Epidermal melanocyte (primary cell): Measurements from ENCODE around the gene NPTXR.

ENCODE experiments used
- DNase-seq: peaks from one replicate; pipeline ENCODE4 v3.0.0; 2011; ENCODE audit warnings: low spot score; ENCODE audit not compliant: insufficient read length

NPTXR gene

GRCh38 chr22:38843657-38844314, at the start of gene NPTXR:
TSS of gene NPTXR (minus strand) at chr22:38844028.
- DNase-seq = peak; percentile 58

- no peak for DNase-seq
Measured at GRCh38 chr22:38891256-38891655, 47.4 kb upstream of the NPTXR start.

GRCh38 chr22:38890377-38890776, 46.5 kb upstream of the NPTXR start:
- DNase-seq = no peak

GRCh38 chr22:38886333-38886732, 42.5 kb upstream of the NPTXR start:
- no peak for DNase-seq

GRCh38 chr22:38882972-38883622, 39.3 kb upstream of the NPTXR start:
- no peak for DNase-seq

GRCh38 chr22:38881997-38882879, 38.4 kb upstream of the NPTXR start:
- no peak for DNase-seq

GRCh38 chr22:38881464-38881871, 37.6 kb upstream of the NPTXR start:
- DNase-seq = no peak

GRCh38 chr22:38879961-38880360, 36.1 kb upstream of the NPTXR start:
- no peak for DNase-seq

GRCh38 chr22:38879108-38879729, 35.4 kb upstream of the NPTXR start:
- no peak for DNase-seq

- no peak for DNase-seq
Measured at GRCh38 chr22:38878001-38878400, 34.2 kb upstream of the NPTXR start.

GRCh38 chr22:38874529-38875222, 30.8 kb upstream of the NPTXR start:
- no peak for DNase-seq

- DNase-seq = no peak
Measured at GRCh38 chr22:38873469-38874411, 29.9 kb upstream of the NPTXR start.

GRCh38 chr22:38872831-38873248, 29.0 kb upstream of the NPTXR start:
- peak; percentile 54 for DNase-seq

GRCh38 chr22:38872172-38872830, 28.5 kb upstream of the NPTXR start, which contains the start of gene CBX6:
TSS of gene CBX6 (minus strand) at chr22:38872216. CDS start at chr22:38872190, 26 bp downstream.
- DNase-seq = peak; percentile 98

- DNase-seq = no peak
Measured at GRCh38 chr22:38871360-38872171, 27.7 kb upstream of the NPTXR start.

- no peak for DNase-seq
Measured at GRCh38 chr22:38870791-38871359, 27.0 kb upstream of the NPTXR start.

- DNase-seq = peak; percentile 78
Measured at GRCh38 chr22:38870312-38870741, 26.5 kb upstream of the NPTXR start.

- DNase-seq = no peak
Measured at GRCh38 chr22:38869663-38870062, 25.8 kb upstream of the NPTXR start.
